Astrocyte (in vitro differentiated cells and primary cell): ENCODE data around the gene ZBTB7C.

Experiments
- CTCF ChIP-seq: IDR thresholded peaks from 2 replicates; pipeline ENCODE4 v1.5.1; 2011; ENCODE audit warnings: low read depth, mild to moderate bottlenecking, inconsistent platforms, low read length, moderate library complexity; ENCODE audit not compliant: insufficient read depth
- EZH2 ChIP-seq: IDR thresholded peaks from 2 replicates; pipeline ENCODE4 v1.6.1; 2012; ENCODE audit warnings: mild to moderate bottlenecking, low read length, inconsistent platforms; ENCODE audit not compliant: insufficient read depth

- TF ChIP-seq CTCF (no peak), EZH2 (peak; percentile 96)
Observed at GRCh38 chr18:48408111-48408726, 964 bp downstream of the ZBTB7C start.
